Type B pancreatic cell (in vitro differentiated cells): ENCODE measurements around the gene MOB3A. TPM values are rescaled to one million over a fixed set of nuclear protein-coding genes. Genes with fewer than 3 reads are reported as not detected.

ENCODE experiments used
- DNase-seq: peaks from one replicate; pipeline ENCODE4 v3.0.0; 2021; ENCODE audit warnings: mixed read lengths; ENCODE audit not compliant: unreplicated experiment; ENCODE audit errors: extremely low spot score
- H3K27ac Mint-ChIP-seq: 2 replicates; pipeline ENCODE4 v1.8.0; 2021; ENCODE audit warnings: mild to moderate bottlenecking, mixed read lengths
- H3K27me3 Mint-ChIP-seq: 2 replicates; pipeline ENCODE4 v1.8.0; 2021; ENCODE audit warnings: mixed read lengths
- H3K36me3 Mint-ChIP-seq: 2 replicates; pipeline ENCODE4 v1.8.0; 2021; ENCODE audit warnings: mixed read lengths
- H3K4me1 Mint-ChIP-seq: one replicate; pipeline ENCODE4 v1.8.0; 2021; ENCODE audit warnings: mixed read lengths; ENCODE audit not compliant: unreplicated experiment
- H3K4me3 Mint-ChIP-seq: 2 replicates; pipeline ENCODE4 v1.8.0; 2021; ENCODE audit warnings: mild to moderate bottlenecking, mixed read lengths
- H3K9me3 Mint-ChIP-seq: 2 replicates; pipeline ENCODE4 v1.8.0; 2021; ENCODE audit warnings: mixed read lengths
- CTCF ChIP-seq: fragments of 200-600 bp; sonication (generic); conservative IDR thresholded peaks from 2 replicates; pipeline ENCODE4 v1.5.0; 2021; ENCODE audit warnings: antibody characterized with exemption, mild to moderate bottlenecking
- total RNA-seq: library from RNA; stranded (reverse); gene quantifications from 2 replicates; pipeline ENCODE4 v1.2.1, GENCODE V29; 2021; ENCODE audit warnings: low replicate concordance

The MOB3A gene
- total RNA-seq, 1 donor from 2014 or later = 34.6 TPM

- H3K9me3 Mint-ChIP-seq = no peaks in the 10 kb centered on the region
- H3K4me1 Mint-ChIP-seq = peaks cover 4% of the 10 kb centered on the region
- no peaks in the 10 kb centered on the region for H3K27me3 Mint-ChIP-seq
- no peak for DNase-seq
- no peak for TF ChIP-seq CTCF
- H3K27ac Mint-ChIP-seq = no peak overlapping the region
- no peaks in the 10 kb centered on the region for H3K36me3 Mint-ChIP-seq
- H3K4me3 Mint-ChIP-seq = no peak overlapping the region
Observed at GRCh38 chr19:2079076-2079864, 16.9 kb downstream of the MOB3A start.

- Mint-ChIP-seq H3K27ac (no peak overlapping the region), H3K27me3 (no peaks in the 10 kb centered on the region), H3K4me3 (no peak overlapping the region), H3K36me3 (no peaks in the 10 kb centered on the region), H3K4me1 (peaks cover 4% of the 10 kb centered on the region), H3K9me3 (no peaks in the 10 kb centered on the region)
- DNase-seq = no peak
- TF ChIP-seq CTCF = no peak
Observed at GRCh38 chr19:2077833-2078619, 18.1 kb downstream of the MOB3A start.

- no peaks in the 10 kb centered on the region for H3K27me3 Mint-ChIP-seq
- no peak for DNase-seq
- no peaks in the 10 kb centered on the region for H3K9me3 Mint-ChIP-seq
- H3K27ac Mint-ChIP-seq = no peak overlapping the region
- H3K36me3 Mint-ChIP-seq = peaks cover 3% of the 10 kb centered on the region
- peaks cover 4% of the 10 kb centered on the region for H3K4me1 Mint-ChIP-seq
- TF ChIP-seq CTCF = no peak
- H3K4me3 Mint-ChIP-seq = no peak overlapping the region
Observed at GRCh38 chr19:2077398-2077797, 18.7 kb downstream of the MOB3A start.

- H3K27me3 Mint-ChIP-seq = no peaks in the 10 kb centered on the region
- peaks cover 4% of the 10 kb centered on the region for H3K4me1 Mint-ChIP-seq
- H3K36me3 Mint-ChIP-seq = peaks cover 4% of the 10 kb centered on the region
- no peak for DNase-seq
- no peak overlapping the region for H3K27ac Mint-ChIP-seq
- no peak overlapping the region for H3K4me3 Mint-ChIP-seq
- no peaks in the 10 kb centered on the region for H3K9me3 Mint-ChIP-seq
- TF ChIP-seq CTCF = no peak
Observed at GRCh38 chr19:2076526-2076944, 19.6 kb downstream of the MOB3A start.

- no peak for TF ChIP-seq CTCF
- H3K4me3 Mint-ChIP-seq = no peak overlapping the region
- peaks cover 7% of the 10 kb centered on the region for H3K36me3 Mint-ChIP-seq
- no peaks in the 10 kb centered on the region for H3K9me3 Mint-ChIP-seq
- H3K27ac Mint-ChIP-seq = no peak overlapping the region
- H3K4me1 Mint-ChIP-seq = peaks cover 4% of the 10 kb centered on the region
- no peak for DNase-seq
- no peaks in the 10 kb centered on the region for H3K27me3 Mint-ChIP-seq
Observed at GRCh38 chr19:2072757-2073551, 23.2 kb downstream of the MOB3A start.
